GM10266 (cell line): ENCODE data around the gene NCKAP1.
"Not testable (repeated sequence)": the region's sequence is repeated elsewhere in the genome, so short reads cannot be mapped to it uniquely, and the experiment has no call there.

ENCODE experiments used
- DNase-seq: peaks from one replicate; pipeline ENCODE4 v3.0.0; 2012; ENCODE audit errors: extremely low spot score
- CTCF ChIP-seq: IDR thresholded peaks from 2 replicates; pipeline ENCODE4 v1.5.1; 2012; ENCODE audit warnings: mild to moderate bottlenecking, low read depth; ENCODE audit not compliant: control insufficient read depth, insufficient read depth; ENCODE audit errors: missing control alignments

Gene NCKAP1

GRCh38 chr2:183027443-183027842 is 10.8 kb downstream of the NCKAP1 start:
- no peak for TF ChIP-seq CTCF
- DNase-seq: no peak

GRCh38 chr2:183026424-183026823 is 11.8 kb downstream of the NCKAP1 start:
- TF ChIP-seq CTCF: no peak
- no peak for DNase-seq

- DNase-seq: no peak
- TF ChIP-seq CTCF: no peak
Observed at GRCh38 chr2:183025993-183026392, 12.3 kb downstream of the NCKAP1 start.

GRCh38 chr2:183024339-183025095 is 13.7 kb downstream of the NCKAP1 start:
- no peak for TF ChIP-seq CTCF

GRCh38 chr2:183022711-183023110 is 15.5 kb downstream of the NCKAP1 start:
- no peak for TF ChIP-seq CTCF
- DNase-seq: no peak

More at GRCh38 chr2:183024339-183025095, 13.7 kb downstream of the NCKAP1 start:
- no peak for DNase-seq

- no peak for TF ChIP-seq CTCF
- no peak for DNase-seq
Observed at GRCh38 chr2:183021613-183022012, 16.6 kb downstream of the NCKAP1 start.

GRCh38 chr2:183019718-183020442 is 18.4 kb downstream of the NCKAP1 start:
- DNase-seq: no peak
- no peak for TF ChIP-seq CTCF

- DNase-seq: not testable (repeated sequence)
Observed at GRCh38 chr2:183017845-183018244, 20.4 kb downstream of the NCKAP1 start.
